Endometrium (tissue), 2 donors: ENCODE data around the gene TTF1.
"Not testable (repeated sequence)": the region's sequence is repeated elsewhere in the genome, so short reads cannot be mapped to it uniquely, and the experiment has no call there.

ENCODE experiments used
- FAIRE-seq: peaks from 2 replicates; lab custom pipeline; 2012; peaks lifted over from hg19 to GRCh38; lab: Jason Lieb, UNC
- donor health status: control.
- donor health status: control.

TTF1 gene

DNA sequence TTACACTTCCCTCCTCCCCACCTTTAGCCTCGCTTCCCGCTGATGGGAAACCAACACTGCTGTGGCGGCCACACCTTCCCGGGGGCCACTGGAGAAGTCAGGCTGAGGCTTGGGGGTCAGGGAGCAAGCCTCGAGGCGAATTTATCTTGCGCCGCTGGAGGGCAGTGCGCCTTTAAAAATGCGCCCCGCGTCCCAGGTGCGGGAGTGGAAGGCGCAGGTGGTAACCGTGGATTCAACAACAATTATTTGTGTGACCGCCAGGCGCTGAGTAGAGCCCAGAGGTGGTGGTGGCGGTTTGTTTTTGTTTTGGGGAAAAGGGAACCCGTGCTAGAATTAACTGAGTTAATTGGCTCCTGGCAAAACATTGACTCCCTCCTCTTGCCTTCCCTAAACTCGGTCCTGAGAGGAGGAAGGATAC is 4.5 kb upstream of the TTF1 start:
- no peak for FAIRE-seq

DNA sequence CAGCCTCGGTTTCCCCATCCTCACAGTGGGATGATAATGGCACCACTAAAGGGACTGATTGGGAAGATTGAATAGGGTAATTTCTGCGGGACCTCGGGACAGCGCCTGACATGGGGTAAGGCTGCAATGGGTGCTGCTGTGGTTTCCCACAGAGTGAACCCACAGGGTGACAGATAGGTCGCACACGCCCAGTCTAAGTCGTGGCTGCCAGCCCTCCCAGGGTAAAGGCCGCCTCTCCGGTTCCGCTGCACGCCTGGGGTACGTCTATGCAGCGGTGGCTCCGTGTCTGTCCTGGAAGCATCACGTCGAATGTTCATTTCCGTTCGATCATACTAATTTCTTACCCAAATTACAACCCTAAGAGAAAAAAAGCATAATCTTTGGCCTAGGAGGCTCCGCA is 4.0 kb upstream of the TTF1 start:
- FAIRE-seq: no peak

DNA sequence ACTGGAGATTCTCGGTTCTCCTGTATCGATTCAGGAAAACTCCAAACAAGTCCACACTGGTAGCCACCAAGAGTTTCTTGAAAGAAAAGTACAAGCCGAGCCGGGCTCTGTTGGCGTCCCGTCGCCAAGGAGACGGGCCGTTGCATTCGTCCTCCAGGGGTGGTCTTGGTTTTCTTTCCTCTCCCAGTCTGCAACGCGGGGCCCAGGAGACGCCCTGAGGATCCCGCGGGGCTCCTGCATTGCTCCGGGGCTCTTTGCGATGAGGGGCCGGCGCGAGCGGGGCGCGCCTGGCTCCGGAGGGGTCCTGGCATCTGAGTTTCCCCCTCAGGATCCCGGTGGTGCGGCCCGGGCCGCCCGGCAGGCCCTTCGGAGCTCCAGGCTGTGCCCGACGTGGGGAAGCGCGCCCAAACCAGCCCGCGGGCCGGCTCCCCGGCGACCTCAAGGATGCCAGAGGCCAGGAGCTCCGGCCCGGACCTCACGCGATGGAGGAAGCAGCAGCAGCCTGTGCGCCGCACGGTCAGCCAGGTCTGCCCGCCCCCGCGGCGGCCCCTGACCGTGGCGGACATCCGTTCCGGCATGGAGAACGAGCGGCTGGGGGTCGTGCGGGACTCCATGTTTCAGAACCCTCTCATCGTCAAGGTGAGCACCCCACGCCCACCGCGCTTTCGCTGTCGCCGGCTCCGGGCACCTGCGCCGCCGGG is 3.3 kb upstream of the TTF1 start, which contains the start of gene CFAP77:
CFAP77 (plus strand) TSS at position 384 of the 701 bp plus-strand sequence; CDS start at position 445, 61 bp downstream.
- FAIRE-seq: no peak

DNA sequence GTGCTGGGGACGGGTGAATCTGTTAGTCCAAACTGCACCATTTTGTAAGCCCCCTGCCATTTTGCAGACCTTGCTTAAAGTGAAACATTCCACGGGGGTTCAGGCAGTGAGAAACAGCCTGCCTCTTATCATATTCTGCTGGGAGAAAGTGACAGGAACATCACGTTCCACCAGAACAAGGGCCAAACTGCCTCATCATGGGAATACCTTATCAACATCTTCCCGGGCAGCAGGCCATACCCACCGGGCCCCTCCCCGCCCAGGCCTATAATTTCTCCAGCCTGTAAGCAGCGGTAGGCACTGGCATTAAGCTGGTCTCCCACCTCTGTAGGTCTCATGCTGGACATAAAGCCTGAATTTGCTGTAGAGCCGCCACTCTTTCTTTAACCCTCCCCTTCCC is 1.9 kb upstream of the TTF1 start:
- FAIRE-seq: no peak

DNA sequence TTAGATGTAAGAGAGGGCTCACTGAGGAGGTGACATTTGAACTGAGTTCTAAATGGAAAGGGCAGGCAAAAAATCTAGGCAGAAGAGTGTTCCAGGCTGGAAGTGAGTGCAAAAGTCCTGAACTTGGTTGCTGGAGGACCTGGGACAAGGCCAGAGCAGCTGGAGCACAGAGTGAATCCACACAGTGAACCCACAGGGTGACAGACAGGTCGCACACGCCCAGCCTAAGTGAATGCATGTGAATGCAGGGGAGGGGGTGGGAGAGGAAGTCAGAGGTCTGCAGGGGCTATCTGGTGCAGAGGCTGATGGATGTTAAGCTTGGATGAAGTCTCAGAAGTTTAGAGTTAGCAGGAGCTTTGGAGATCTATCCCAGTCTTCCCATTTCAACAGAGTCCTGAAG is 556 bp upstream of the TTF1 start:
- FAIRE-seq: no peak

DNA sequence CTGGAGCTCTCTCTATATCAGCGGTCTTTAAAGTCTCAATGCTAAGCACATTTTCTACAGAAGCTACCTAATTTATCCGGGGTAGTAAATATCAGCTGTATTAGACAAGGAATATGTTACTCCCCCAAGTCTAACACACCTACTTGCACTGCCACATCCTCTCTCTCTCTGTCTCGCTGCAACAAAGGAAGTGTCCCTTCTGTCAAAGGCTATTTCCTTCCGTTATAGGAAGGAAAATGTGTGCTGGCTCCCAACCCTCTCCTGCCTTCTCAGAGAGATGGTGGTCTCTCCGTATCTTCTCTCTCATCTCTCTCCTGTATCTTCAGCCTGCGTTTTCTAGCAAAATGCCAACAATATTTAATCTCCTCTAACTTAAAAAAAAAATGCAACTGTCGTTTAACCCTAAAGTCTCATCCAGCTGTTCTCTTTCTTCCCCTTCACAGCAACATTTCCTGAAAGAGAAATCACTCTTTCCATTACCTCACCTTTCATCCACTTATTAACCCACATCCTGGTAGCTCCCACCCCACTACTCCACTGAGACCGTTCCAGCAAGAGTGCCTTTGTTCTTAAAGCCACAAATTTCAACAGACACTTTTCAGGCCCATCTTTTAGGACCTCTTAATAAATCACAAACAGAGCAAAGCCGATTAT is 2.3 kb downstream of the TTF1 start:
- no peak for FAIRE-seq

DNA sequence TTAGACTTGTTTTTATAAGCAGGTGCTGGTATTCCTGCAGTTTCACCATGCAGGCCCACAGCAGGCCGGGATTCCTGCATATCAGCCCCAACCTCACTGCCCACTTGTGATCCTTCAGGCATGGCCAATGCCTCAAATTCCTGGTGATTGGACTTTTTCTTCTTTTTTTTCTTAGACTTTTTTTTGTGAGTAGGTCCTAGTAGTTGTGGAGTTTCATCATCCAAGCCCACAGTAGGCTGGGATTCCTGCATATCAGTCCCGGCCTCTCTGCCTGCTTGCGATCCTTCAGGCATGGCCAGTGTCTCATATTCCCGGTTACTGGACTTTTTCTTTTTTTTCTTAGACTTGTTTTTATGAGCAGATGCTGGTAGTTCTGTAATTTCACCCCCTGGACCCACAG is 4.8 kb downstream of the TTF1 start:
- no peak for FAIRE-seq

DNA sequence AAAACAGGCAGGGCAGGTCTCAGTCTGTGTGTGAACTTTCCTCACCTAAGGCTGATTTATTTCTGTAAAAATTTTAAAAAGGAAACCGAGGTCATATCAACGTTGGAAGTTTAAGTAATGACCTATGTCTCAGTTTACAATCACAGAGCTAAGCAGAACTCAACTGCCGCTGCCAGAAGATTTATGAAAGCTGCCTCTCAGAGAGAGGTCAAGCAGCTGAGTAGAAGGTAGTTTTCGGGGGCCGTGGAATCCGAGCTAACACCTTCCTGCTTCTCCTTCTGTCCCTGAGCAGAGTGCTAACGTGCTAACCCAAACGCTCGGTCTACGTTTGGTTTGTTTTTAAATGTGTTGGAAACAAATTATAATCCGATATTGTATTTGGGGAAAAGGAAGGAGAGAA is 11.1 kb downstream of the TTF1 start:
- no peak for FAIRE-seq

DNA sequence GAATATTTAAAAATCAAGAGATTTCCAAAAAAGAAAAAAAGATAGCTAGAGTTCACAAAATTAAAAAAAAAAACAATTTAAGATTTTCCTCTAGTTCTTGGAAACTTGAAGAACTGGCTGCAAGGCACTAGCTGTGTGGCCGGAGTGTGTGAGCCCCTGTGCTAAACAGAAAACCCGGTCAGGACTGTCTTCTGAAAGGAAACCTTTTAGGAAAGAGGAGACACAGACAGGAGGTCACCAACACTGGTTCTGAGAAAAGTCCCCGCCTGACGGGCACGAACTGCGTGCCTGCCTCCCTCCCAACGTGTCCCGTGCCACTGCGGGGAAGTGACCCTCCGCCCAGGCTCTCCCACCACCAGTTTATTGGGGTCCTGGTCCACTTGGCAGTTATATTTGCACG is 15.2 kb downstream of the TTF1 start:
- no peak for FAIRE-seq

DNA sequence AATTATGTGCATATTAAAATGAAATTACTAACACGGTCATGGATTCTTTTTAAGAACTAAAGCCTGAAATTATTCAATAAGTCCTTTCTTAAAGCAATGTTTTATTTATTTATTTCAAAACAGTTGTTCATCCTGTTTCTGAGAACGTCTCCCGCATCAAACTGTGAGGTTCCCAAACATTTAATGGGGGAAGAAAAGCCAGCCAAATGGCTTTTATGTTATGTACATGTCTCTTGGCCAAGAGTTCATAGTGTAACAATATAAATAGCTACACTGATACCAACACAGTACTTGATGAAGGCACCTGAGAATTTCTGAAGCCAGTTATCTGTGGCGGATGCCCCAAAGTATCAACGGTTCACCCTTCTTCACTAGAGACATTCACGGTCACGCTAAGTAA is 15.7 kb downstream of the TTF1 start:
- no peak for FAIRE-seq

DNA sequence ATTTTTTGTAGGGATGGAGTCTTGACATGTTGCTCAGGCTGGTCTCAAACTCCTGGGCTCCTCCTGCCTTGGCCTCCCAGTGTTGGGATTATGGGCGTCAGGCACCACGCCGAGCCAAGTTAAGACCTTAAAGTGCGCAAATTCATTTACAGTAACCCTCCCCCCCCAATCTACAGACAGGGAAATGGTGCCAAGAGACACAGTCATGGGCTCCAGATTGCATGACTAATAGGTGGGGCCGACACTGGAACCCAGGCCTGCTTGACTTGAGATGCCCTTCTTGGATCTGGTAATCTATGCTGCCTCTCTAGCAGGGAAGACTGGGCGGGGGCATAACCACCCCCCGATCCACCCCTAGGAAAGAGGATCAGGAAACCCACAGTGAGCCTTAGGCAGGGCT is 19.5 kb downstream of the TTF1 start:
- no peak for FAIRE-seq

DNA sequence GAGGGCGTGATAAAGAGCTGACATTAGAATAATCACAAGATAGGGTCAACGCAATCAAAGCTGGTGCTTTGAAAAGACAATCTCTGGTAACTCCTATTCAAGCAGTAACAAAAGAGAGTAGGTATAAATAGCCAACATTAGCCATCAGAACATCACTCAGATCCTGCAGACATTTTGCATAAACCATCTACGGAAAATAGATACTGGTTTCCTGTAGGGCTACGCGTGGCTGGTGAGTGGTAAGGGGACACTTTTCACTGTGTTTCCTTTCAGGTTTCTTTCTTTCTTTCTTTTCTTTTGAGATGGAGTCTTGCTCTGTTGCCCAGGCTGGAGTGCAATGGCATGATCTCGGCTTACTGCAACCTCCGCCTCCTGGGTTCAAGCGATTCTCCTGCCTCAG is 22.3 kb downstream of the TTF1 start:
- FAIRE-seq: no peak

DNA sequence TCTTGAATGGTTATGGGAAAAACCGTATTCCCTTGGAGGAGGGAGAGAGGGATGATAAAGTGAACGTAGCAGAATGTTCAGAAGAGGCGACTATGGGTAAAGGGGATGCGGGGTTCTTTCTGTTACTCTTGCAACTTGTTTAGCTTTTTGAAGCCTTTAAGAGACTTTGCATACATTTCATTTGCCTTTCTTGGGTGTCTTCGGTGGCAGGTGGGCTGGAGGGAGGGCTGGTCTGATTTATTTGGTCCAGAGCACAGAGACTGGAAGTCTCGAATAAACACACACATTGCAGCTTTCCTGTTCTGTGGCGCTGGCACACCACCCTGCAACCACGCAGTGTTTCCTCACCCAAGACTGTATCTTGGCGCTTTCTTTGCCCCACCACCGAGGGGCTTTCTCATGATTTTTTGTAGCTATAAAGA is 23.2 kb downstream of the TTF1 start:
- no peak for FAIRE-seq

DNA sequence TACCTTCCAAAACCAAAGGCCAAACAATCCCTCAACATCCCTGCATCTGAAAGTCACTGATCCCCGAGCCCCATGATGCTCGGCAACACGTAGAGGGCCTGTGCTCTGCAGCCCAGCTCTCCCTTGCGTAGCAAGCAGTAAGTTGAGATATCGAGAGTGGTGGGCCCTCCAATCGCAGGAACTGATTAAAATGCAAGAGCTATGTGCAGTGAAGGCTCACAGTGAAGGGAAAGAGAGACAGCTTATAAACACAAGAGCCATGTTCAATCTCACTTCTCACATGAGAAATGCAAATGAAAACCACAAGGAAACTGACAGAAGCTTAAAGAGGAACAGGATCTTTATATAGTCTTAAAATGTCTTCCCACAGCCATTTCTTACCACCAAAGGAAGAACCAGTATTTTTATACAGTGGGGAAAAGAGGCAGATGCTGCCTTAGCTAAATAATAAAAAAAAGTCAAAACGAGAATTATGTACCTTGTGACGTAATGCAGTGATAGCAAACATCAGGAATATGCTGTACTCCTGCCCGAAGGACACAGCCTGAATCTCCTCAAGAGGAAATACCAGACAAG is 24.6 kb downstream of the TTF1 start:
- FAIRE-seq: no peak

DNA sequence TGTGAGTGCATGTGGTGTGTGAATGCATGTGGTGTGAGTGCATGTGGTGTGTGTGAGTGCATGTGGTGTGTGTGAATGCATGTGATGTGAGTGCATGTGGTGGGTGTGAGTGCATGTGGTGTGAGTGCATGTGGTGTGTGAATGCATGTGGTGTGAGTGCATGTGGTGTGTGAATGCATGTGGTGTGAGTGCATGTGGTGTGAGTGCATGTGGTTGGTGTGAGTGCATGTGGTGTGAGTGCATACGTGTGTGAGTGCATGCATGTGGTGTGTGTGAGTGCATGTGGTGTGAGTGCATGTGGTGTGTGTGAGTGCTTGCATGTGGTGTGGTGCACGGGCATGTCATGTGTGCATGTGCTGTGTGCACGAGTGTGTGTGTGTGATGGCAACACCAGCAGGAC is 28.2 kb downstream of the TTF1 start:
- not testable (repeated sequence) for FAIRE-seq

DNA sequence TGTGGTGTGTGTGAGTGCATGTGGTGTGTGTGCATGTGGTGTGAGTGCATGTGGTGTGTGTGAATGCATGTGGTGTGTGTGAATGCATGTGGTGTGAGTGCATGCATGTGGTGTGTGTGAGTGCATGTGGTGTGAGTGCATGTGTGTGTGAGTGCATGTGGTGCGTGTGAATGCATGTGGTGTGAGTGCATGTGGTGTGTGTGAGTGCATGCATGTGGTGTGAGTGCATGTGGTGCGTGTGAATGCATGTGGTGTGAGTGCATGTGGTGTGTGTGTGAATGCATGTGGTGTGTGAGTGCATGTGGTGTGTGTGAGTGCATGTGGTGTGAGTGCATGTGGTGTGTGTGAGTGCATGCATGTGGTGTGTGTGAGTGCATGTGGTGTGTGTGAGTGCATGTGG is 28.9 kb downstream of the TTF1 start:
- FAIRE-seq: not testable (repeated sequence)

DNA sequence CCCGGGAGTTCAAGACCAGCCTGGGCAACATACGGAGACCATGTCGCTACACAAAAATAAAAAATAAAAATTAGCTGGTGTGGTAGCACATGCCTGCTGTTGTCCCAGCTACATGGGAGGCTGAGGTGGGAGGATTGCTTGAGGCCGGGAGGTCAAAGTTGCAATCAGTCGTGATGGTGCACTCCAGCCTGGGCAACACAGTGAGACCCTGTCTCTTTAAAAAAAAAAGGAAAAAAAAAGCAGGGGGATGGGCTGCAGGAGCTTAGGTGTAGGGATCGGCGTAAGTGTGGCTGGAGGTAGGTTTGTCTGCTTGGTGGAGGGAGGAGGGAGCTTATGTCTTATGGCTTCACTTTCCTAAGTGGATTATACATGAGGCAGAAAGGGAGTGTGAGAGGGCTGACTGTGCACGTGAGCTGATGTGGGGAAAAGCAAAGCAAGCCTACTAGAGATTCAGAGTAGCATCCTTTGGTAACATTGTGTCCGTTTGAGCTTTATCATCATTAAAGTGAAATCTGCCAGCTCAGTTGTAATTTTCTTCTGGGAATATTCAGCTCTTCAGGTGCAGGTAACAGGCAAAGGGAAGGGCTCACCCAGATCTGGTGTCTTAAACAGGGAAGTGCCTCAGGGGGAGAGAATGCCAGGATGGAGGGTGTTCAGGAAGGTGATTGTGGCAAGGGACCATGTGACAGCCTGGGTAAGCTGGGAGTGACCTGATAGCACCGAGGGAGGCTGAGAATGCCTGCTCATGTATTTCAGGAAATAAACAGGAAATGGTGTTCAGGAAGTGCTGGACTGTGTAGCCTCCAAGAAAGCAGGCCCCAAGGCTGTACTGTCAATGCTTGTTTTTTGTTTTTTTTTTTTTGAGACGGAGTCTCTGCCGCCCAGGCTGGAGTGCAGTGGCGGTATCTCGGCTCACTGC is 34.2 kb downstream of the TTF1 start:
- no peak for FAIRE-seq

DNA sequence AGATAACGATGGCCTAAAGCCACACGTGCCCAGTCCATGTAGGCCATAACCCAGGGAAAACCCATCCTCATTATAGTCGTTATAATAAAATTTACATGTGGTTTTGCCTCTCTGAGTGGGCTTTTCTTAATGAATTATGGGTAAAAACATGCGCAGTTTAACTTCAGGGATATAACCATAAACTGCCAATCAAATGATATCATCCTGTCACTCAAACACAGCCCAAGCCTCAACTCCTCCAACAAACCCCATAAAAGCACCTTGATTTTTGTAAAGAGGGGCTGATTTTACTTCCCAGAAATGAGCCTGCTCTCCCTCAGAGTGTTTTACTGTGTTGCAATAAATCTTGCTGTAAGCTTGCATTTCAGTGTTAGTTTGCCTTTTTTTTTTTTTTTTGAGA is 36.0 kb downstream of the TTF1 start:
- FAIRE-seq: no peak

DNA sequence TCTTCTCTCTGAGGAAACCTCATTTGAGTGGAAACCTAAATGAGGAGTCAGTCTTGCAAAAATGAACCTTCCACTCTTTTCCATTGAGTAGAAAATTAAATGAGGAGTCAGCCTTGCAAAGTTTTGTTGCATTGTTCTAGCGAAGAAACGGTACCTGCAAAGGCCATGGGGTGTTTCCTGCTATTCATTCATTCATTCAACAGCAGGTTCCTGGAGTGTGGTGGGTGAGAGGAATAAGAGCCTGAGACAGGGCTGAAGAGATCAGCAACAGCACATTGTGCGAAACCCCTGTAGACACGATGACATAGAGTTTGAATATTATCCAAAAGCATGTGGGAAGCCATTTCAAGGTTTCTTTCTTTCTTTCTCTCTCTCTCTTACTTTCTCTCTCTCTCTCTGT is 37.2 kb downstream of the TTF1 start:
- FAIRE-seq: no peak

DNA sequence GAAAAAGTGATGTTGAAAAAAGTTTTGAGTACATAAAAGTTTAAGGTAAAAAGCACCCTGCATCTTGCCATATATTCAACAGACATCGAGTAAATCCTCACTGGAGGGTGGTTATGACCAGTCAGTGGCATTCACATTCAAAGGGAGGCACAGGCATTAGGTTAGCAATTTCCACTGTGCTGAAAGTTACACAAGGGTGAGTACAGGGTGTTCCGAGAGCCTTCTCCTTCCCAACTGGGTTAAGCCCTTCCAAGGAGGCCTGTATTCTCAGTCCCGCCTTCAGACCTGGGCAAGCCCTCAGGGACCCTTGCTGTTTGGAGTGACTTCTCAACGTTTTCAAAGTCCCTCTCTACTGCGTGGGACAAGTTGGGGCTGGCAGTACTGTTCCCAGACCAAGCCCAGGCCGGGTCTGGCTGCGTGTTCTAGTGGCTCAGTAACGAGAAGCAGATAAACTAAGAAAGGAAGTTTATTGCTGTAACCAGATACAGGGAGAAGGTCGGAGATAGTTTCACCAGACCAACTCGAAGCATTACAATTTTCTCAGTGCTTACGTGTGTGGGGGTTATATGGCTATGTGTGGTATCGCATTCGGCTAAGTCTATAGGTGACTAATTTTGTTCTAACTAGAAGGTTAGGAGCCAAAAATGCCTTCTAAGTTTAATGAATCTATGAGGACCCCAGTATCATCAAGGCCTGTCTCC is 38.9 kb downstream of the TTF1 start:
- FAIRE-seq: no peak

DNA sequence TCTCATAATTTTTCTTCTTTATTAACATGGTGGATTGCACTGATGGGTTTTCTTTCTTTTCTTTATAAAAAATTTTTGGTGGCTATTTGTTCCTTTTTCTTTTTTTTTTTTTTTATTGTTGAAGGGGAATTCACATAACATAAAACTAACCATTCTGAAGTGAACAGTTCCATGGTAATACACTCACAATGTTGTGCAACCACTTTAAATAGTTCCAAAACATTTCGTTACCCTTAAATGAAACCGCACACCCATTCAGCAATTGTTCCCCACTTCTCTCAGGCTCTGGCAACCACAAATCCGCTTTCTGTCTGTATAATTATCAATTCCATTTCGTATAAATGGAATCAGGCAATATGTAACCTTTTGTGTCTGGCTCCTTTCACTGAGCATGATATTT is 40.2 kb downstream of the TTF1 start:
- no peak for FAIRE-seq

DNA sequence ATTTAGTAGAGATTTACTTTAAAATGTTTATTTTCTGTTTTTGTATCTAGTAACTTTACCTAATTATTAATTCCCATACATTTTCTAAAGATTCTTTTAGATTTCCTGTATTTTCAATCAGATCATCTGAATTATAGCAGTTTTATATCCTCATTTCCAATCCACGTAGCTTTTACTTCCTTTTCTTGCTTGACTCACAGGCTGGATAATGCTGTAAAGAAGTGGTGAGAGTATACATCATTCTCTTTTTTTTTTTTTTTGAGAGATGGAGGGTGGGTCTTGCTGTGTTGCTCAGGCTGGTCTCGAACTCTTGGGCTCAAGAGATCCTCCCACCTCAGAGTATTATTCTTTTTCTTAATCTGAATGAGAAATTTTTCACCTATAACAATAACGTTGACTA is 40.7 kb downstream of the TTF1 start:
- no peak for FAIRE-seq
